Small intestine (tissue), 7 donors: ENCODE data around the gene FAM240A. TPM values are rescaled to one million over a fixed set of nuclear protein-coding genes. Genes with fewer than 3 reads are reported as not detected.

Source experiments
- DNase-seq, 2 donors: peaks; one replicate each; pipeline versions ENCODE4 v3.0.0 to v3.0.0-alpha.2; 2013
- FAIRE-seq: peaks from 2 replicates; lab custom pipeline; 2012; peaks lifted over from hg19 to GRCh38; lab: Jason Lieb, UNC
- H3K27ac ChIP-seq, 3 donors: one replicate each; pipeline ENCODE4 v1.5.1; 2013; ENCODE audit warnings: low read length in 2 of 3, mild to moderate bottlenecking in 2 of 3, control low read depth in 1 of 3, inconsistent platforms in 1 of 3, low read depth in 1 of 3, moderate library complexity in 1 of 3
- H3K27me3 ChIP-seq, 3 donors: one replicate each; pipeline ENCODE4 v1.6.1; 2013; ENCODE audit warnings: low read length in 3 of 3, inconsistent platforms in 1 of 3; ENCODE audit not compliant: control insufficient read depth in 3 of 3, insufficient read depth in 3 of 3
- H3K36me3 ChIP-seq, 3 donors: one replicate each; pipeline ENCODE4 v1.6.1; 2013; ENCODE audit warnings: low read length in 3 of 3, inconsistent platforms in 1 of 3, low read depth in 1 of 3, mild to moderate bottlenecking in 1 of 3, moderate library complexity in 1 of 3; ENCODE audit not compliant: control insufficient read depth in 3 of 3, insufficient read depth in 2 of 3
- H3K4me1 ChIP-seq, 3 donors: one replicate each; pipeline ENCODE4 v1.6.1; 2013; ENCODE audit warnings: low read length in 2 of 3, inconsistent platforms in 1 of 3, low read depth in 1 of 3, mild to moderate bottlenecking in 1 of 3, moderate library complexity in 1 of 3; ENCODE audit not compliant: control insufficient read depth in 3 of 3, insufficient read depth in 2 of 3
- H3K4me3 ChIP-seq, 3 donors: one replicate each; pipeline ENCODE4 v1.5.1; 2013; ENCODE audit warnings: low read length in 3 of 3, control low read depth in 1 of 3, inconsistent platforms in 1 of 3, low read depth in 1 of 3, mild to moderate bottlenecking in 1 of 3, moderate library complexity in 1 of 3
- H3K9me3 ChIP-seq, 2 donors: one replicate each; pipeline ENCODE4 v1.6.1; 2013; ENCODE audit warnings: low read depth in 1 of 2, low read length in 1 of 2; ENCODE audit not compliant: control insufficient read depth in 2 of 2, insufficient read depth in 1 of 2
- WGBS, 3 donors: extraction: QIAGEN DNeasy Blood & Tissue Kit; methylation state at CpG; one replicate each; pipeline ENCODE4 v1.1.7; 2013; 5-methylcytosine and 5-hydroxymethylcytosine counted together
- polyA plus RNA-seq, 4 donors: library from polyadenylated mRNA; stranded (reverse) in 3 of 4; unstranded in 1 of 4; fragments of 200-250 nt in 3 of 4; fragments of 120-200 nt in 1 of 4; gene quantifications; one replicate each; pipeline versions ENCODE4 v1.2.1 to v1.2.3, GENCODE V29; 2013
- donor health status: healthy with polysubstance abuse.
- donor health status: control.
- donor health status: control.
- donor health status: Bipolar disorder and iron deficiency.
- donor health status: healthy.

Gene FAM240A
- polyA plus RNA-seq, 4 donors, result not detected

- 71 to 84% (median 79%) methylated on average over 22 to 23 of the region's 23 CpGs for WGBS, 3 donors
- DNase-seq (no peak), FAIRE-seq (no peak)
- Histone ChIP-seq H3K4me3 (no peak overlapping the region), H3K36me3 (peaks cover 0 to under 1% (median 0%) of the 10 kb centered on the region in 3 donors), H3K4me1 (peaks cover 0 to 13% (median 0%) of the 10 kb centered on the region in 3 donors), H3K27ac (no peak overlapping the region), H3K27me3 (no peaks in the 10 kb centered on the region), H3K9me3 (no peaks in the 10 kb centered on the region)
Measured at GRCh38 chr3:46664971-46665762, 52.8 kb downstream of the FAM240A start.

GRCh38 chr3:46665763-46666452 is 53.6 kb downstream of the FAM240A start:
- no peak for FAIRE-seq
- WGBS, 3 donors, result 55 to 80% (median 64%) methylated on average over 9 of the region's 9 CpGs
- Histone ChIP-seq H3K4me1 (peaks cover 0 to 13% (median 0%) of the 10 kb centered on the region in 3 donors), H3K4me3 (no peak overlapping the region), H3K36me3 (peaks cover 0 to 8% (median 0%) of the 10 kb centered on the region in 3 donors), H3K27me3 (no peaks in the 10 kb centered on the region), H3K9me3 (no peaks in the 10 kb centered on the region), H3K27ac (no peak overlapping the region)
- no peak for DNase-seq

DNA sequence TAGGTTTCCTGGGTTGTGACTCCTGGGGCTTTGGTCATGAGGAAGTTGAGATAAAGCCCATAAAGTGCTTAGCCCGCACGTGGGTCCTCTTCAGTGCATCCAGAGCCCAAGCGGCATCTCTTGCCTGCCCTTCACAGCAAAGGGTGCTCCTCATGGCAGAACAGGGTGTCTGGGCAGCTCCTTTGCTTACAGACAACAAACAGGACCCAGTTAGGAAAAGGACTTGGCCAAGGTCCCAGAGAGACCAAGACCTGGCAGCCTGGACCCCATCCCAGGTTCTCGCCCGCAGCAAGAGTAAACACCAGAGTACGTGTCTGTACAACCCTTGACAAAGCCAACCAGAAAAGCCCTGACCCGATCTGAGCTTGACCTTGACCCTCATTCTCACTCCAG is 54.1 kb downstream of the FAM240A start:
- FAIRE-seq (no peak), DNase-seq (peak in 1 of 2 donors; percentile 35)
- Histone ChIP-seq H3K27me3 (no peaks in the 10 kb centered on the region), H3K4me1 (peaks cover 0 to 13% (median 0%) of the 10 kb centered on the region in 3 donors), H3K4me3 (no peak overlapping the region), H3K9me3 (no peaks in the 10 kb centered on the region), H3K27ac (no peak overlapping the region), H3K36me3 (peaks cover 0 to 13% (median 0%) of the 10 kb centered on the region in 3 donors)
- WGBS, 3 donors, result 51 to 71% (median 58%) methylated on average over 7 of the region's 7 CpGs

DNA sequence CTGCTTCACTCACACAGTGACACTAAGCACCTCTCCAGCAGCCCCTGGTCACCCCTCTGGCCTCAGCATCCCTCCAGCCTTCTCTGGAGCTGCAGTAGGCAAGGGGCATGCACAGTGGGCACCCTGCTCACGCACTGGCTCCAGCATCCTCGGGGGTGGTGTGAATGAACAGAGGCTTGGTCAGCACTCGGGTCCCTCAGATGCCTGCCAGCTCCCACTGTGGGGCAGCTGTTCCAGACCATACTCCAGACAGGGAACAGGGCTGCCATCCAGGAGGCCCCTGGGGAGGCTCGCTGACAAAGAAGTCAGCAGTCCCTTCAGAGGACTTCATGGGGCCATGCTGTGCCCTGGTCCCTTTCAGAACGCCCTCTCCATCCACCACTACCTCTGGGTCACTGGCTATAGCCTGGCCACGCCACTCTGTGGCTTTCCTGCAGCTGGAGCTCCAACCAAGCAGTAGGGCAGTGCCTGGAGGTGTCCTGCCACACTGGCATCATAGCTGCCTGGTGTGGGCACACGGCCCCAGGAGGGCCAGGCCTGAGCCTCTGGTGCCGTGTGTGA is 54.8 kb downstream of the FAM240A start:
- no peak overlapping the region for H3K4me3 ChIP-seq
- H3K36me3 ChIP-seq, result peaks cover 0 to 20% (median 0%) of the 10 kb centered on the region in 3 donors
- H3K9me3 ChIP-seq, result no peaks in the 10 kb centered on the region
- no peak for FAIRE-seq
- DNase-seq, result no peak
- no peaks in the 10 kb centered on the region for H3K27me3 ChIP-seq
- H3K27ac ChIP-seq, result no peak overlapping the region
- peaks cover 0 to 16% (median 0%) of the 10 kb centered on the region in 3 donors for H3K4me1 ChIP-seq
- WGBS, 3 donors, result 77 to 83% (median 79%) methylated on average over 8 of the region's 8 CpGs

- DNase-seq (no peak), FAIRE-seq (no peak)
- peaks cover 0 to 21% (median 0%) of the 10 kb centered on the region in 3 donors for H3K4me1 ChIP-seq
- no peaks in the 10 kb centered on the region for H3K9me3 ChIP-seq
- no peak overlapping the region for H3K27ac ChIP-seq
- no peak overlapping the region for H3K4me3 ChIP-seq
- WGBS, 3 donors, result 81 to 92% (median 90%) methylated on average over 9 of the region's 9 CpGs
- H3K27me3 ChIP-seq, result no peaks in the 10 kb centered on the region
- H3K36me3 ChIP-seq, result peaks cover 0 to 25% (median 0%) of the 10 kb centered on the region in 3 donors
Measured at GRCh38 chr3:46667657-46668056, 55.3 kb downstream of the FAM240A start.

- no peaks in the 10 kb centered on the region for H3K27me3 ChIP-seq
- no peak overlapping the region for H3K4me3 ChIP-seq
- WGBS, 3 donors, result 49 to 58% (median 55%) methylated on average over 8 of the region's 8 CpGs
- no peaks in the 10 kb centered on the region for H3K9me3 ChIP-seq
- H3K4me1 ChIP-seq, result peaks cover 0 to 25% (median 0%) of the 10 kb centered on the region in 3 donors
- FAIRE-seq (no peak), DNase-seq (no peak)
- H3K27ac ChIP-seq, result no peak overlapping the region
- H3K36me3 ChIP-seq, result peaks cover 0 to 27% (median 0%) of the 10 kb centered on the region in 3 donors
Measured at GRCh38 chr3:46668116-46668515, 55.8 kb downstream of the FAM240A start.

- no peak overlapping the region for H3K4me3 ChIP-seq
- H3K27me3 ChIP-seq, result no peaks in the 10 kb centered on the region
- no peaks in the 10 kb centered on the region for H3K9me3 ChIP-seq
- DNase-seq (no peak), FAIRE-seq (no peak)
- peaks cover 0 to 30% (median 0%) of the 10 kb centered on the region in 3 donors for H3K4me1 ChIP-seq
- WGBS, 3 donors, result 69 to 81% (median 79%) methylated on average over 2 of the region's 2 CpGs
- peaks cover 0 to 30% (median 0%) of the 10 kb centered on the region in 3 donors for H3K36me3 ChIP-seq
- no peak overlapping the region for H3K27ac ChIP-seq
Measured at GRCh38 chr3:46668591-46668990, 56.3 kb downstream of the FAM240A start.
